ENCODE measurements around the gene SCN11A.

SCN11A gene

DNA sequence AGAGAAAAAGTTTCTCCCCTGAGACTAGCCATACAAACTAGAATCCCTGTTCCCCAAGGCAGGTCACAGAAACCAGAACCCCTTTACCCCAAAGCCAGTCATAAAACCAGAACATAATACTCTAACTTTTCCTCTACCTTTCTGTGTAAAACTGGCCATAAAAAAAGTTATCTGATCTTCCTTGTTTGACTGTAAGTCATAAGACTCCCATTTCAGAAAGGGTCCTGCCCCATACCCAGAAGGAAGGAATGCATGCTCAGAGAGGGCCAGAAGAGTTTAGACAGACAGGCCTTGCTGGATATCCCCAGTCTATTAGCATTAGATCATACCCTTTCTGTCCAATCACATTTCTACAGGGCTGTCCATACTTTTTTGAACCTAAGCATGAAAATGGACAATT lies 27.2 kb downstream of the SCN11A start:
- no peak overlapping the region for H3K4me3 ChIP-seq (ENCODE audit: low read depth in 1 of 2, low read length in 2 of 2)
- no peak overlapping the region for H3K9ac ChIP-seq (ENCODE audit: low read depth, low read length)
- no peaks in the 10 kb centered on the region for H3K79me2 ChIP-seq (ENCODE audit: insufficient read depth, low read length)
- no peaks in the 10 kb centered on the region for H3K4me1 ChIP-seq (ENCODE audit: insufficient read depth, low read length)
- DNase-seq: no peak
- TF ChIP-seq EZH2 (IDR thresholded peaks at IDR 0.05; ENCODE audit: borderline replicate concordance, low read depth, low read length, severe bottlenecking) (no peak), CTCF (IDR thresholded peaks at IDR 0.05; ENCODE audit: borderline replicate concordance, extremely low read depth, low read length, poor library complexity, severe bottlenecking) (no peak)
- H4K20me1 ChIP-seq (ENCODE audit: insufficient read depth, low read length): no peaks in the 10 kb centered on the region
- ATAC-seq (ENCODE audit: insufficient read depth, low read depth): no peak
- no peak overlapping the region for H3K27ac ChIP-seq (ENCODE audit: low read length)
- H3K27me3 ChIP-seq (ENCODE audit: insufficient read depth, low read length, poor library complexity): peaks cover 17% of the 10 kb centered on the region
- H3K4me2 ChIP-seq (ENCODE audit: insufficient read depth, low read length): no peak overlapping the region
- no peaks in the 10 kb centered on the region for H3K9me3 ChIP-seq (ENCODE audit: insufficient read depth, low read length, severe bottlenecking)
- H3K36me3 ChIP-seq (ENCODE audit: insufficient read depth, low read length): no peaks in the 10 kb centered on the region
- no peak overlapping the region for H2AFZ ChIP-seq (ENCODE audit: low read depth, low read length)

DNA sequence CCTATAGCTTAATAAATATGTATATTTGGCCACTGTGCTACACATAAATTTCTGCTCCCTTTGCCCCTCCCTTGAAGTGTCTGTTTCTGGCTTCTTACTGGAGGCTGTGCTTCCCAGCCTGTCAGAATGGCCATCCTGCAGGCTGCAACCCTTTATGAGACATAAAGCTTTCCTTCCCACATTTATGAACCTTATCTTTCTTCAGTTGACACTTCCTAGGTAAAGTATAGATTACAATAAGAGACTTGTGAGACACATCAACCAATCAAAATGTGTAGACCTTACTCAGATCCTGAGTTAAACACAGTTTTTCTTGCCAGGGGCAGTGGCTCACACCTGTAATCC lies 29.5 kb downstream of the SCN11A start:
- TF ChIP-seq EZH2 (IDR thresholded peaks at IDR 0.05; ENCODE audit: borderline replicate concordance, low read depth, low read length, severe bottlenecking) (no peak), CTCF (IDR thresholded peaks at IDR 0.05; ENCODE audit: borderline replicate concordance, extremely low read depth, low read length, poor library complexity, severe bottlenecking) (no peak)
- H3K4me1 ChIP-seq (ENCODE audit: insufficient read depth, low read length): no peaks in the 10 kb centered on the region
- no peak overlapping the region for H3K27ac ChIP-seq (ENCODE audit: low read length)
- H3K9me3 ChIP-seq (ENCODE audit: insufficient read depth, low read length, severe bottlenecking): no peaks in the 10 kb centered on the region
- H3K27me3 ChIP-seq (ENCODE audit: insufficient read depth, low read length, poor library complexity): peaks cover 22% of the 10 kb centered on the region
- H3K4me2 ChIP-seq (ENCODE audit: insufficient read depth, low read length): no peak overlapping the region
- no peak overlapping the region for H3K4me3 ChIP-seq (ENCODE audit: low read depth in 1 of 2, low read length in 2 of 2)
- H3K9ac ChIP-seq (ENCODE audit: low read depth, low read length): no peak overlapping the region
- ATAC-seq (ENCODE audit: insufficient read depth, low read depth) (no peak), DNase-seq (no peak)
- H2AFZ ChIP-seq (ENCODE audit: low read depth, low read length): no peak overlapping the region
- H3K79me2 ChIP-seq (ENCODE audit: insufficient read depth, low read length): no peaks in the 10 kb centered on the region
- H4K20me1 ChIP-seq (ENCODE audit: insufficient read depth, low read length): no peaks in the 10 kb centered on the region
- no peaks in the 10 kb centered on the region for H3K36me3 ChIP-seq (ENCODE audit: insufficient read depth, low read length)

DNA sequence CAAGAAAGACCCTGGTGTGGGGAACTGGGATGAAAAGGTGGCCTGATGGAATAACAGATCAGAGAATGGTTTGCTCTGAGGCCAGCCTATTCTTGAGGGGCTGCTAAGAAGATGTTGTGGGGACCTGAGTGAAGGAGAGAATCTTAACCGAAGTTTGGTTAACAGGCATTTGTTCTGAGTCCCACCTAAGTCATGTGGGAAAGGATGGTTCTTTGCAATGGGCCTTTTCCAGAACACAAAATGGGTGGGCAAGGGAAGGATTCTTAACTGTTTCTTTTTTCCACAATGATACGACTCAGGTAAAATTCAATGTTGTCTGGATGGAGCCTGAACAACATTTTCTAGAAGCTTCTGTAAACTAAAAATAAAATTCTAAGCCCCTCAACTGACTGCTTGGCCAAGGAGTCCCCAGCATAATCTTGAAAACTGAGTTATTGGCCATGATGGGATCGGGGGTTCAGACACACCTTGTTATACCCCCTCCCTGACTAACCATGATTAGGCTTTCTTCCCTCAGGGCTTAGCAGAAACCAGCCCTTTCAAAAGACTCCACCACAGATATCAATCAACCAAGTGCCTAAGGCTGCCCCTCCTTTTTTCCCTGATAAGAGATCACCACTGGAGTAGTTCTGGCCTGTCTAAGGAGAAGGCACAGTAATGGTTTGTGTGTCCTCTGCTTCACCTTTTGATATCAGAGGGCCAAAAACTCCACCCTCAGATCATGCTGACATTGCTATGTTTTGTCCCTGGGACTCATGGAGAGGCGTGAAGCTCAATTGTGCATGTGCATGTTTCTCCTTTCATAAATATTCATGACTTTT lies 30.1 kb downstream of the SCN11A start:
- DNase-seq (no peak), ATAC-seq (ENCODE audit: insufficient read depth, low read depth) (no peak)
- H3K36me3 ChIP-seq (ENCODE audit: insufficient read depth, low read length): no peaks in the 10 kb centered on the region
- H3K79me2 ChIP-seq (ENCODE audit: insufficient read depth, low read length): no peaks in the 10 kb centered on the region
- no peak overlapping the region for H2AFZ ChIP-seq (ENCODE audit: low read depth, low read length)
- H3K27me3 ChIP-seq (ENCODE audit: insufficient read depth, low read length, poor library complexity): peaks cover 19% of the 10 kb centered on the region
- H4K20me1 ChIP-seq (ENCODE audit: insufficient read depth, low read length): no peaks in the 10 kb centered on the region
- H3K4me3 ChIP-seq (ENCODE audit: low read depth in 1 of 2, low read length in 2 of 2): no peak overlapping the region
- H3K9me3 ChIP-seq (ENCODE audit: insufficient read depth, low read length, severe bottlenecking): no peaks in the 10 kb centered on the region
- H3K27ac ChIP-seq (ENCODE audit: low read length): no peak overlapping the region
- H3K9ac ChIP-seq (ENCODE audit: low read depth, low read length): no peak overlapping the region
- TF ChIP-seq CTCF (IDR thresholded peaks at IDR 0.05; ENCODE audit: borderline replicate concordance, extremely low read depth, low read length, poor library complexity, severe bottlenecking) (no peak), EZH2 (IDR thresholded peaks at IDR 0.05; ENCODE audit: borderline replicate concordance, low read depth, low read length, severe bottlenecking) (no peak)
- H3K4me1 ChIP-seq (ENCODE audit: insufficient read depth, low read length): no peaks in the 10 kb centered on the region
- no peak overlapping the region for H3K4me2 ChIP-seq (ENCODE audit: insufficient read depth, low read length)
